H1 (cell line): ENCODE data around the gene TTBK1.

Experiments
- EZH2 ChIP-seq: fragments of 200-600 bp; sonication (generic); IDR thresholded peaks from 2 replicates; pipeline ENCODE4 v1.7.1; 2012; ENCODE audit warnings: low read depth, mild to moderate bottlenecking, moderate library complexity, low read length, inconsistent platforms; ENCODE audit not compliant: severe bottlenecking
- GTF2F1 ChIP-seq: IDR thresholded peaks from 2 replicates; pipeline ENCODE4 v1.6.1; 2012; ENCODE audit warnings: low read depth, low read length, improper control_type of control experiment, borderline replicate concordance
- SUZ12 ChIP-seq: fragments of 200-600 bp; sonication (generic); IDR thresholded peaks from 2 replicates; pipeline ENCODE4 v1.6.1; 2012; ENCODE audit warnings: mild to moderate bottlenecking, inconsistent platforms, low read length, moderate library complexity, mixed read lengths
- TBP ChIP-seq: IDR thresholded peaks from 2 replicates; pipeline ENCODE4 v1.6.1; 2011; ENCODE audit warnings: low read depth, low read length, improper control_type of control experiment

- TF ChIP-seq SUZ12 (no peak), EZH2 (no peak), TBP (no peak), GTF2F1 (no peak)
Observed at GRCh38 chr6:43277306-43277642, 34.0 kb downstream of the TTBK1 start.
